Sigmoid colon (tissue), 4 donors: ENCODE measurements around the gene GRID2.

Experiments
- CTCF ChIP-seq, 4 experiments: fragments of 450-650 bp in 3 of 4; fragments of 200-600 bp in 1 of 4; IDR thresholded peaks; one replicate each; pipeline ENCODE4 v1.5.1; 2016 to 2019; ENCODE audit warnings: antibody characterized with exemption in 4 of 4, mild to moderate bottlenecking in 3 of 4, moderate library complexity in 2 of 4
- POLR2A ChIP-seq, 2 donors: fragments of 450-650 bp; IDR thresholded peaks; one replicate each; pipeline ENCODE4 v1.6.1; 2016; ENCODE audit warnings: antibody characterized with exemption in 2 of 2, mild to moderate bottlenecking in 2 of 2, moderate library complexity in 2 of 2
- POLR2AphosphoS5 ChIP-seq, 4 donors: sonication (generic); formaldehyde crosslinking; IDR thresholded peaks; one replicate each; pipeline ENCODE4 v1.6.1; 2017; ENCODE audit warnings: antibody characterized with exemption in 4 of 4

- TF ChIP-seq POLR2A (IDR thresholded peaks at IDR 0.05) (no peak), CTCF (IDR thresholded peaks at IDR 0.05) (no peak), POLR2AphosphoS5 (IDR thresholded peaks at IDR 0.05) (no peak)
Measured at GRCh38 chr4:93475730-93476129, 1172.0 kb downstream of the GRID2 start.
